Measurements from ENCODE around the gene FAM174C.

FAM174C gene

DNA sequence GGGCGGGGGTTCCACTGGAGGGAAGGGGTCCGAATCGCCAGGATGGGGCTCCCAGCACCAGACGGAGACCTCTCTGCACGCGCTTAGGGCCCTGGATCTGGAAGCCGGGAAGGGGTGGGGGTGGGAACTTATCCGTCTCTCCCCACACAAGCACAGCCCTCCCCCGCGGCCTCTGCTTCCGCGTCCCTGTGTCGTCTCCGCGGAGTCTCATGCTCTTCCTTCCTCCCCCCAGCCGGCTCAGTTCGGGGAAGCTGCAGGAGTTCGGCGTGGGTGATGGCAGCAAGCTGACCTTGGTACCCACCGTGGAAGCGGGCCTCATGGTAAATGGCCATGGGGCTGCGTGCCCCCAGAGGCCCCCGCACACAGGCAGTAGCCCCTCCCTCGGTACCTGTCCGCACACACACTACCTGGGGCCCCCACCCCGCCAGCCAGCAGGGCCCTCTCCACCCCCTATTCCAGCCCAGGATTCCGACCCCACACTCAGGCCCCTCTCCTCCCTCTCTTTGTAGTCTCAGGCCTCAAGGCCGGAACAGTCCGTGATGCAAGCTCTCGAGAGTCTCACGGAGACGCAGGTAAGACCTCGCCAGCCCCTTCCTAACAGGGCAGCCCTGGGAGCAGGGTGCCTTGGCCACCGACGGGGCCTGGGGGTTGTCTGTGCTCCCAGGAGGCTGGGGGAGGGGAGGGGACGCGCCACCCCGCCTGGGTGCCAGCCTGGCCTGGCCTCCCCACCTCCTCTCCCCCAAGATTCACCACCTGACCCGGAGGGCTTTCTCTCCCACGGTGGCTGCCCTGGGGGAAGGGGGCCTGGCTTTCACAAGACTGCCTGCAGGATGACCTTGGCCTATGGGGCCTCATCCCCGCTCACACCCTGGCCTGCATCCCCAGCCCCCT lies 23.8 kb upstream of the FAM174C start:
- DNase-seq, result peak; percentile 74

DNA sequence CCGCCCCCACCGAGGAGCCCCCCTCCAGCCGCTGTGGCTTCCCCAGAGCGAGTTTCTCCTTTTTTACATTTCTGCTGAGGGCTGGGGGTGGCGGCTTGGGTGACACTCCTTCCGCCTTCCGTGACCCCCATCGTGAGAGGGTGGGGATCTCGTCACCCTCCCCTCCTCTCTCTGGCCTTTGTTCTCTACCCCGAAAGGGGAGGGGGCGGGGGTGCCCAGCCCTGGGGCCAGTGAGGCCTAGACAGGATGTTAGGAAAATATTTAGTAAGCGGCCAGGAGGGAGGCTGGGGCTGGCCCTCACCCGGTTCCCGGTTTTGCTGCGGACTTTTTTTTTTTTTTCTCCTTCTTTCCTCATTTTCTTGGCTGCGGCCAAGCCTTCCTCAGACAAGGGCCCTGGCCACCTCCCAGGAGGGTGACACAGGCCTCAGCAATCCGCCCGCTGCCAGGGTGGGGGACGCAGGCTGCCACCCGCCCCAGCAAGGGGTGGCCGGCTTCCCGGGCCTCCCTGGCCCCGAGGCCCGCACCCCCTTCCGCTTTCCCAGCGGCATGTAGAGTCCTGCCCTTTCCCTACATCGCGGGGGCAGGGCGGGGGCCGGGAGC lies 23.0 kb upstream of the FAM174C start:
- peak; percentile 93 for DNase-seq

DNA sequence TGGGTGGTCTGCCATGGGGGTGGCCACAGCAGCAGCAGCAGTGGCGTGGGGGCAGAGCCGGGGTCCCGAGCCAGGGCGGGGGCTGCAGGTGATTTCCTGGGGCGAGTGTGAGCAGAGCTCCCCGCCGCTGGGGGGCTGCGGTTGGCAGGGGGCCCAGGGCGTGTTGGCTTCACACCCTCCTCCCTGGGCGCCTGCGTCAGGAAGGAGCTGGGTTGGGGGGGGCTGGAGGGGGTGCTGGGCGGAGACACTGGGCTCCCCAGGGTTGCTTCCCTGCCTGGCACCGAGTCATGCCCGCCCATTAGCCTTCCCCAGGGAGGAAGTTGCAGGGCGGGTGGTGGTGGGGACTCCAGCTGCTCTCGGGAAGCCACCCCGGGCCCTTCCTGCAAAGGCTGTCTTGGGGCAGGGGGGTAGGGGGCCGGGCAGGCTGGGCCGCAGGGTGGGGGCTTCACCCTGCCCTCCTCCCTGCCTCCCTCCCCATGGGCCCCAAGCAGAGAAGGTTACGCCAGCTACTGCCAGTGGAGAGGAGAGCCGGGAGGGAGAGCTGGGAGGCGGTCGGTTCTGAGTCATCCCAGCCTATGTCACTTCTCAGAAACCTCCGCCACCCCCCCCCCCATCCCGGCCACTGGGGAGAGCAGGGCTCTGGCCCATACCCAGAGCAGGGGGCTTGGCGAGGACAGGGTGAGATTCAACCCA lies 22.4 kb upstream of the FAM174C start:
- peak; percentile 99 for DNase-seq

DNA sequence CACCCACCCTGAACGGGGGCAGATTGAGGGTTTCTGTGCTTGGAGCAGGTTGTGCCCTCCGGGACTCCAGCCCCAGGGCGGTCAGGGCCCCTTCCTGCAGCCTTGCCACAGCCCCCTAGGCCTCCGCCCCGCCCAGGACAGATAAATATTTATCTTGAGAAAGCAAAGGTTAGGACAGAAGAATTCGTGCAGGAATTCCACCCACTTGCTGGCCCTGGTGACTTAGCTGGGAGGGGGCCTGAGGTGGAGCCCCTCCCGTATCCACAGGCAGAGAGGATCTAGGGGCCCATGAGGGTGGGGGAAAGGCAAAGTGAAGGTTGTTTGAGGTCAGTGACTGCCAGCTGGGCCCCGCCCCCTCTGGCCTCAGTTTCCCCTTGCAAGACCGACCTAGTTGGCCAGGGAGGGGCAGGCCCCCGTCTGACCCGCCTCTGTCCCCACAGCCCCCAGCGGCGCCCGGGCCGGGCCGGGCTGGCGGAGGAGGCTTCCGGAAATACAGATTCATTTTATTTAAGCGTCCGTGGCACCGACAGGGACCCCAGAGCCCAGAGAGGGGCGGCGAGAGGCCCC lies 21.7 kb upstream of the FAM174C start:
- no peak for DNase-seq

DNA sequence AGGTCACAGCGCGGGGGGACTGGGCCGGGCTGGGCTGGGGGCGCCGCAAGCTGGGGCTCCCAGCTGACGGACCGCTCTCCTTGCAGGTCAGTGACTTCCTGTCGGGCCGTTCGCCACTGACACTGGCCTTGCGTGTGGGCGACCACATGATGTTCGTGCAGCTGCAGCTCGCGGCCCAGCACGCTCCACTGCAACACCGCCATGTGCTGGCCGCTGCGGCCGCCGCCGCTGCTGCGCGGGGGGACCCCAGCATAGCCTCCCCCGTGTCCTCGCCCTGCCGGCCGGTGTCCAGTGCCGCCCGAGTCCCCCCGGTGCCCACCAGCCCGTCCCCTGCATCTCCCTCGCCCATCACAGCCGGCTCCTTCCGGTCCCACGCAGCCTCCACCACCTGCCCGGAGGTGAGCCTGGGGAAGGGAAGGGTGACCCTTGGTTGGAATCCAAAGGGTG lies 21.2 kb upstream of the FAM174C start:
- no peak for DNase-seq

DNA sequence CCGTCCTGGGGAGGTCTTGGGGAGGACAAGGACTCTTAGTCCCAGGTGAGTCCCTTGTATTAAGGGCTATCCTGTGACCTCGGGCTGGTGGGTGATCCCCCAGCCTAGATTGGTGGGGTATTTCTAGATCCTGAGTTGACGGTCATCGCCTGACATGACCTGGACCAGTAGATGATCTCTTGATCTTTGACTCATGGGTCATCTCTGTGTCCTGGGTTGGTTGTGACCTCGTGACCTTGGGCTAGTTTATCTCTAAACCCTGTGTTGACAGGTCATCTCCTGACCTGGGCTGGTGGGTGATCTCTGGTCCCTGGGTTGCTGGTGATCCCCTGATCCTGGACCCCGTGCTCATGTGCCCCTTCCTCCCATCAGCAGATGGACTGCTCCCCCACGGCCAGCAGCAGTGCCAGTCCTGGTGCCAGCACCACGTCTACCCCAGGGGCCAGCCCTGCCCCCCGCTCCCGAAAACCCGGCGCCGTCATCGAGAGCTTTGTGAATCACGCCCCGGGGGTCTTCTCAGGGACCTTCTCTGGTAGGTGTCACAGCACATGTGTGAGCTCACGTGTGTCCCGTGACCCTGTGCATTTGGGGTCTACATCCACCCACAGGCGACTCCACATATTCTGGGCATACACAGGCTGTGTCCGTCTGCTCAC lies 20.7 kb upstream of the FAM174C start:
- DNase-seq, result no peak

DNA sequence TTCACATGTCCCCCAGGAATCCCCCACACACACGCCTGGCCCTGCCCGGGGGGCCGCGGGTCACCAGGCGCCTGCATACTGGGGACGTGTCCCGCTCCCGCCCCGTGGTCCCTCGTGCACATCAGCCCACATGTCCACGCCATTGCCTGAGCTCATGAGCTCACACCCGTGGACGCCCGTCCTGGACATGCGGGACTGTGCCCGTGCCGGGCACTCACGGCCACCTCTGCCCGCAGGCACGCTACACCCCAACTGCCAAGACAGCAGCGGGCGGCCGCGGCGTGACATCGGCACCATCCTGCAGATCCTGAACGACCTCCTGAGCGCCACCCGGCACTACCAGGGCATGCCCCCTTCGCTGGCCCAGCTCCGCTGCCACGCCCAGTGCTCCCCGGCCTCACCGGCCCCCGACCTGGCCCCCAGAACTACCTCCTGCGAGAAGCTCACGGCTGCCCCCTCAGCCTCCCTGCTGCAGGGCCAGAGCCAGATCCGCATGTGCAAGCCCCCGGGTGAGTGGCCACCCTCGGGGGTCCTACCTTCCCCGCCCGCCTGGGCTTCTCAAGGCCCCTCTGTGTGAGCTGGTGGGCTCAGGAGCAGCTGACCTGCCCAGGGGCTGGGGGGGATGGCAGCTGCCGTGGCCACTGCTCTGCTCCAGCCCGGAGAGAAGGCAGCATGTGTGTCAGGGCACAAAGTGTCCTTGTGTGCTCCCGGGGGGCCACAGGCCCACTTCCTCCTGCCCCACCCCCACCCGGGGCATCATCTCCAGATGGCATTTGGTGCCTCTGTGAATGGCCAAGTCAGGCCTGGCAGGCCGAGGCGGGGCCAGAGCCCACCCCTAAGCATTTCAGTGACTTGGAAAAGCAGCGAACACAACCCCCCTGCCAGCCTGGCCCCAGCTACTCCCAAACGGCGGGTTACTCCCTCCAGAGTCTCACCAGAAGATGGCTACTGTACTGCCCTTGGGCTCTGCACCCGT lies 19.9 kb upstream of the FAM174C start:
- DNase-seq, result no peak

DNA sequence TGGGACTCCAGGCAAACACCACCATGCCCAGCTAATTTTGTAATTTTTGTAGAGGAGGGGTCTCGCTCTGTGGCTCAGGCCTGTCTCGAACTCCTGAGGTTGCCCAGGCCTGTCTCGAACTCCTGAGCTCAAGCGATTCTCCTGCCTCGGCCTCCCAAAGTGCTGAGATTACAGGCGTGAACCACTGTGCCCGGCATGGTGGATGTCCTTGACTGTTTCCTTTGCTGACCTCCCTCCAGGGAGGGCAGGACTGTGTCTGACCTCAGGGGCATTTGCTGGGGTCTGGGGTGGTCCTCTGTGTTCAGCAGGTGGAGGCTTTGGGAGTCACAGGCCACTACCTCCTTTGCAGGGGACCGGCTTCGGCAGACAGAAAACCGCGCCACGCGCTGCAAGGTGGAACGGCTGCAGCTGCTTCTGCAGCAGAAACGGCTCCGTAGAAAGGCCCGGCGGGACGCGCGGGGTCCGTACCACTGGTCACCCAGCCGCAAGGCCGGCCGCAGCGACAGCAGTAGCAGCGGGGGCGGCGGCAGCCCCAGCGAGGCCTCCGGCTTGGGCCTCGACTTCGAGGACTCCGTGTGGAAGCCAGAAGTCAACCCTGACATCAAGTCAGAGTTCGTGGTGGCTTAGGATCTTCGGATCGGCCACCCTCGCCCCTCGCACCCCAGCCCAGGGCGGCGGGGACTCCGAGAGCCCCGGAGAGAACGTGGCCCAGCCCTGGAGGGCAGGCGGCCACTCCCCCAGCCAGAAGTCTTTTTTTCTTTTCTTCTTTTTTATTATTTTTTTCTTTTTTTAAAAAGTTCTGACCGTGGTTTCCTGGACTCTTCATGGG lies 18.5 kb upstream of the FAM174C start:
- no peak for DNase-seq

DNA sequence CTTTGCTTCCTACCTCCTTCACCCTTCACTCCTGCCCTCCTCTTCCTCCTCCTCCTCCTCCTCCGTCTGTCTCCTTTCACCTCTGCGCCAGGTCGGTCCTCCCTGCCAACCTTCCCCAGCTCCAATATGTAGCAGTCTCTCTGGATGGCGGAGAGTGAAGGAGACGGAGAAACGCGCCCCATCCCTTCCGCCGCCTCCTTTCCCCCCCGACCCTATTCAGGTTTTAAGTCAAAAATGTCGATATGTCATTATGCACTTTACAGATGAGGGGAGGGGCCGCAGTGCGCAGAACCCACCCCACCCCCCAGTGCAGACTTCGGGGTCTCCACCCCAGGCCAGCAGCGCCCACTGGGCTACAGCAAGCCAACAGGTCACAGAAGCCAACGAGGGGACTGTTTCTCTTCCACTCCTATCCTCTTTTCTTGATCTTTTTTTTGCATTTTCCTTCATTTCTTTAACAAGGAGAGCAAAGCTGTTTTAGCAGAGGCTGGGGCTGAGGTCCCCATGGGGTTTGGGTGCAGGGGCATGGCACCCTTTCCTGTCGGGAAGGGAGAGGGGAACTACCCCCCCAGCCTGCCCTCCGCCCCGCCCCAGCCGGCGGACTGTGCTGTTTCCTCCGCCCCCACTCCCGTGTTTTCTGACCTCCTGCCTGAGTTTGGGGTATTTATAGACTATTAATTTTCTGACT lies 17.7 kb upstream of the FAM174C start:
- no peak for DNase-seq

DNA sequence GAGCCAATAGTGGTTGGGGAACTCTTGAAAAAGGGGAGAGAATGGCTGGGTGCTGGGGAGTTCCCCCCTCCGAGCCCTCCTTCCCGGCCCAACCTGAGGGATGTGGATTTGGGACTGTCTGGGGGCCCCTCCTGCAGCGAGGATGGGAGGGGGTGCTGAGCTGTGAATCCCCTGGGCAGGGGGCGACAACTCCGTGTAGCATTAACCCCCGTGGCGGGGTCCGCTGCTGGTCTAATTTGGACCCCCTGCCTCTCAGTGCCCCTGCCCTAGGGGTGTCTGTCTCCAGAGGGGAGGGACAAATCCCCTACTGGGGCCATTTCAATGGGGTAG lies 17.2 kb upstream of the FAM174C start:
- DNase-seq, result no peak

DNA sequence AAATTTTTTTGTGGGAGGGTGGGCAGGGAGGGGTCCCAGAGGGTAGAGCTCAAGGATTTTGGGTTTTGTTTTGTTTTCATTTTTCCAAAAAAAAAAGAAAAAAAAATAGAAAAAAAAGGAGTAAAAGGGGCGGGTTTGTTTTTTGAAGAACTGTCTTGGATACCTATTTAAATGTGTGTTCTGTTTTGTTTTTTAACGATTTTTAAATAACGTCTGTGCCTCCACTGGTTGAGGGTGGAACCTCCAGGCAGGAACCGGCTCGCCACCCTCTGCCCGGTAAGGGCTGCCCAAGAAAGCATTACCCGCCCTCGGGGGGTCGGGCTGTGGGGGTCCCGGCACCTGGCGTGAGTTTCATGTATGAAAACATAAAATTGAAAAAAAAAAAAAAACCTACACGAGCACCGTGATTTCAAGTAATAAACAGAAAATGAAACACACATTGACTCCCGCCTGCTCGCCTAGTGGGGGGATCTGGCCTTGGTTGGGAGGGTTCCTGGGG lies 16.6 kb upstream of the FAM174C start:
- no peak for DNase-seq

DNA sequence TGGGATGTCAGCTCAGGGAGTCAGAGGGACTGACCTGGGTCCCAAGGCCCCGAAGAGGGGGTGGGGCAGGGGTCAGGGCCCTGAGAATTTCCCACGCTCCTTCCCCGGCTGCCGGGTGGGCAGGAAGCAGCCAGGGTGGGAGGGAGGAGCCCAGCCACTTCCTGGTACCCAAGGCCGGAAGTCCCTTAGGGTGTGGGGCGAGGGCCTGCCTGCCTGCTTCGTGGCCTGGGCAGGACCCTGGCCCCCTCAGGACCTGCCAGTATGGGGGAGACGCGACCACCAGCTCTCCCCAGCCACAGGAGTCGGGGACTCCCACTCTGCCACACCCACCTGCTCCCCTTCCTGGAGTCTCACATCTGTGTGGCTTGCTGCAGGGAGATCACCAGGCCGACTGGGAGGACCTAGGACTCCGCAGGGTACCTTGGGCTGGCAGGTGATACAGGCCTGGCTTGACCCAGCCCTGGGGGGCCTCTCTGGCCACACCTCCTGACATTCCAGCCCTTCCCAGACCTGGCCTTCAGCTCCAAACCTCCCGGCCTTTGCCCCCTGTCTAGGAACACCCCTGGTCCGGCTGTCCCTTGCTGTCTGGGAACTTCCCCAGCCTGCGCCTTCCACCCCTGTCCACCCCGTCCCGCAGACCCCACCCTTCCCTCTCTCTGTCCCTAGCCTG lies 16.0 kb upstream of the FAM174C start:
- peak; percentile 69 for DNase-seq

DNA sequence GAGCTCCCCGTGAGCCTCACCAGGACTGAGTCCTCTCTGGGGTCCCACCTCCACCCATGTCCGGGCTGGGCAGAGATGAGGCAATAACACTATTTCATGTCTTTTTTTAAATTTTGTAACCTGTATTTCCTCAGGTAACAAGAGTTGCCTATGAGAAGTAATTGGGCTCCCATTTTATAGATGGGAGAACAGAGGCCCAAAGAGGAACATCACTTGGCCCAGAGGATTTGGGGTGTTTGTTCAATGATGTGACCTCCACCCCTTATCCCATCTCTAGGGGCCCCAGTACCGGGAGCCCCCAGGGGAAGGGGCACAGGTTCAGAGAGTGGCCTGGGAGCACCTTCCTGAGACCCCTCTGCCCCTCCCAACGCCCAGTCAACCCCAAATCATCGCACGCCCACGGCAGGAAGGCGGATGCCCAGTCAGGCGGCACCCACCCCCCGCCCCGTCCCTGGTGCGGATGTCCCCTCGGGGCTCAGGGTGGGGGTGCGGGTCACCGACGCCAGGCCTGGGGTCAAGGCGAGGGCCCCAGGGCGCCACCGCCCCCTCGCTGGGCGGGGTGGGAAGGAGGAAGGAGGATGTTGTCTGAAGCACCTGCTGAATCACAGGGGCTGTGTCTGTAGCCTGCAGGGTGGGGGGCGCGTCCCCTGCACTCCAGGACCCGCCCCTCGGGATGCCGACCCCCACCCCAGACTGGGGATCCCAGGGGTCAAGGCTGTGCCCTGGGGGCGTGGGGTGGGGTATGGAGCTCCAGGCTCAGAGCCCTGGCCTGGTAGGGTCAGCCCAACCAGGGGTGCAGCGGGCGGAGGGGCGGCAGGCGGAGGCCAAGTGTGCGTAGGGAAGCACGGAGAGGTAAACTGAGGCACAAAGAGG lies 15.2 kb upstream of the FAM174C start:
- peak; percentile 85 for DNase-seq

DNA sequence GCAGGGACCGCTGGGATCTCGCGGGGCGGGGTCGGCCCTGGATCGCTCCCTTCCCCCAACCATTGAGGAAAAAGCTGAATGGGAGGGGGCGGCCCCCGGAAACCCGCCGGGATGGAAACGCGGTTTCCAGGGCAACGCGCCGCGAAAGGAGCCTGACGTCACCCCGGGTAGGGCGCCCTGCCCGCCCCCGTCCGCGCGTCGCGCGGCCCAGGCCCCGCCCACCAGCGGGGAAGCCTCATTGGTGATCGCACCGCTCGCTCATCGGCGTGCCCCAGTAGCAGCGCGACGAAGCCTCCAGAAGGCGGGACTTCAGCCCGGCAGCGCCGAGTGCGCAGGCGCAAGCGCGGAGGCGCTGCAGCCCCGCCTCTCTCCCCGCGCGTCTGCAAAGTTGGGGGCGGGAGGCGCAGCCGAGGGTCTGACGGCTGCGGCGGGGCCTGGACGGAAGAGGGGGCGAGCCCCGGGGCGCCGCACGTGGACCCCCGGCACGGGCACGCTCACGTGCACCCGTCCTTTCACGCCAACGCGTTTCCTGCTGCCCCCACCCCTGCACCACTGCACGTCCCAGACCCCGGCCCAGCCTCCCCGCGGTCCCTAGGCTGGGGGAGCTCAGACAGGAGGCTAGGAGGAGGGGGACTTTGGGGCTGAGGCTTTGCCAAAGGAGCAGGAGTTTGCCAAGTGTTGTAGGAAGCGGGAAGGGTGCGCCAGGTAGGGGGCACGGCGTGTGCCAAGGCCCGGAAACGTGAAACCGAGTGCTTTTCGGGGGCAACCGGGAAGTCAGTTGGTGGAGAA lies 14.4 kb upstream of the FAM174C start:
- DNase-seq, result peak; percentile 98

DNA sequence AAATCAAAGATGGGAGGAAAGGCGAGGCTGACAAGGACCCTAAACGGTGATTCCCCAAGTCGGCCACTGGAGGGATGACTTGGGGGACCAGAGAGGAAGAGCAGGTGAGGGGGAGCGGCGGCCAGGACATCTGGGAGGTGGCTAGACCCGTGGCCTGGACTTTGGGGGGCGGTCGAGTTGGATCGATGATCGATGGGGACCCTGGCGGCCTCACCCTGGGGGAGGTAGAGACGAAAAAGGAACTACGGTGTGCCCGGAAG lies 13.9 kb upstream of the FAM174C start:
- no peak for DNase-seq

DNA sequence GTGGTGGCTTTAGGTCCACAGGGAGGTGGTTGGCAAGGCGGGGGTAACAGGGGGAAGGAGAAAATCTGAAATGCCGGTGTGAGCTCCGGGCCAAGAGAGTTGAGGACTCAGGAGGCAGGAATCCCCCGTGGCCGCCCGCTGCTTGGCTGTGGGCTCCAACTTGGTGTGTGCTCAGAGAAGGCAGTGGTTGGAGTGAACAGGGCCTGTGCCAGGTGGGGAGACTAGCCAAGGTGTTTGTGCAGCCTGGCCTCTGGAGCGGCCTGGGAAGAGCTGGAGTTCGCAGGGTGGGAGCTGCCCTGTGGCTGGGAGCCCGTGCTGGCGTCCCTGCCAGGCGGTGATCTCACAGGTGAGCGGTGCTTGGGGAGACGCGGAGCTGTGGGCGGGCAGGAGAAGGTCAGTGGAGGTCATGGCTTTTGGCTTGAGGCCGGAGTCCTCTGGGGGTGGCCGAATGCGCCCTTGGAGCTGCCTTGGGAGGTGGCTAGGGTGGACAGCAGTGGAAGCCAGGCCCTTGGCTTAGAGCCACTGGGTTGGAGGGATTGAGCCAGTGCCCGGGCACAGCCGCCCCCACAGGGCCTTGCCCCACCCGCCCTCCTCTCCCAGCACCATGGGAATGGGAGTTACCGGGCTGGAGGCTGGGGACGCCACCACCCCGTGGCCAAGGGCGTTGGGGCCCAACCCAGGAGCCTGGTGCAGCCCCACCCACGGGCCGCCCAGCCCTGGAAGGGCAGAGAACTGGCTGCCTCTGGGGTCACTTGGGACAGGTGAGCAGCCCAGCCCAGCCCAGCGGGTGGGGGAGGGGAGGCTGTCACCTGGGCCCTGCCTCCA lies 13.3 kb upstream of the FAM174C start:
- peak; percentile 70 for DNase-seq

DNA sequence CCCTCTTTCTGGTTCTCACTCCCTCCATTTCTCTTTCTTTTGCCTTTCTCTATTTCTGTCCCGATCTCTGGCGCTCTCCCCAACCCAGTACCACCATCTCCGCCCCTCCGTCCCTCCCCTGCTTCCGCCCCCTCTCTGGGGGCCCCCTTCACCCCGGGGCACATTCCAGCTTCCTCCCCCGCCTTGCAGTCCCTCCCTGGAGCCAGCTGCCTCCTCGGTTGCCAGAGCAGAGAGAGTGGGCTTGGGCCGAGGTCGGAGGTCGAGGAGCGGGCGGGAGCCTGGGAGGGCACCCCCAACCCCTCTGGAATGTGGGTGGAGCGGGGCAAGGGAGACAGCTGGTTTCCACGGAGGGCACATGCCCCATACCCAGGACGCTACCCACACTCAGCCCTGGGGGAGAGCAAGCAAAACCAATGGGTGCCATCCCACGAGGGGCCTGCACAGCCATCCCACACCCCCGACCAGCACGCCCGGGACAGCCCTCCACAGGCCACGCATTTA lies 12.7 kb upstream of the FAM174C start:
- no peak for DNase-seq
